GM19372 (cell line): ENCODE data around the gene NRN1.

ENCODE experiments used
- ATAC-seq: cut with Tn5 transposase; IDR thresholded peaks from one replicate; pipeline ENCODE4 v1.9.1; 2021; ENCODE audit warnings: mild to moderate bottlenecking, low read depth, moderate library complexity; ENCODE audit not compliant: unreplicated experiment

The NRN1 gene

DNA sequence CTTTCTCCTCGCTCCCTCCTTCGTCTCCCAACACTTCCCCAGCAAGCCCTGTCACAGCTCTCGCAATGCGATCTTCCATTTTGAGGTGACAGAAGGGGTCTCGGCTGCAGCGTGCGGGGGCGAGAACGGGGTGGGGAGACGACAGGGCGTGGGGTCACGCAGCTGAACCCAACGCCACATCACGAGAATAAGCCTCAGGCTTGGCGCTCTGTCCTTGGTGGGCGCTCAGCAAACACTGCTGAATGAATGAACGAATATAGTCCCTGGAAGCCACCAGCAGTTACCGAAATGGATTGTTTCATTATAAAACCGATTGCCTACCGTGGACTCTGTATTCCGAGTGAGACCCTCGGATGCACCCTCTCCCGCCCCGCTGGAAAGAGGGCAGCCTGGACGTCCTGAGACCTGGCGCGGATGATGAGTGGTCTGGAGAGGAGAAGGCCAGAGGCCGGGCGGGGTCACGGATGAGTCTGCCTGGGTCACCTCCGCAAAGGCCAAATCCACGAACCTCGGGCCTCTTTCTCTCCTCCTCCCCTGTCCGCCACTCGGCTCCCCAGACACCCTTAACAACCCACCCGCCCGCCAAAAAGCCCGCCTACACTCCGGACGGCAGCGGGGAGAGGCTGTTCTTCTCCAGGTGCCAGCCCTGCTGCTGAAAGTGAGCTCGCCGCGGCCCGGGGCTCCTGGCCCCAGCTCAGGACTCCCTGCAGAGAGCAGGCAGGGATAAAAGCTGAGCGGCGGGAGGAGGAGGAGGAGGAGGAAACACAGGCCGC is 3.7 kb downstream of the NRN1 start:
- ATAC-seq: no peak

DNA sequence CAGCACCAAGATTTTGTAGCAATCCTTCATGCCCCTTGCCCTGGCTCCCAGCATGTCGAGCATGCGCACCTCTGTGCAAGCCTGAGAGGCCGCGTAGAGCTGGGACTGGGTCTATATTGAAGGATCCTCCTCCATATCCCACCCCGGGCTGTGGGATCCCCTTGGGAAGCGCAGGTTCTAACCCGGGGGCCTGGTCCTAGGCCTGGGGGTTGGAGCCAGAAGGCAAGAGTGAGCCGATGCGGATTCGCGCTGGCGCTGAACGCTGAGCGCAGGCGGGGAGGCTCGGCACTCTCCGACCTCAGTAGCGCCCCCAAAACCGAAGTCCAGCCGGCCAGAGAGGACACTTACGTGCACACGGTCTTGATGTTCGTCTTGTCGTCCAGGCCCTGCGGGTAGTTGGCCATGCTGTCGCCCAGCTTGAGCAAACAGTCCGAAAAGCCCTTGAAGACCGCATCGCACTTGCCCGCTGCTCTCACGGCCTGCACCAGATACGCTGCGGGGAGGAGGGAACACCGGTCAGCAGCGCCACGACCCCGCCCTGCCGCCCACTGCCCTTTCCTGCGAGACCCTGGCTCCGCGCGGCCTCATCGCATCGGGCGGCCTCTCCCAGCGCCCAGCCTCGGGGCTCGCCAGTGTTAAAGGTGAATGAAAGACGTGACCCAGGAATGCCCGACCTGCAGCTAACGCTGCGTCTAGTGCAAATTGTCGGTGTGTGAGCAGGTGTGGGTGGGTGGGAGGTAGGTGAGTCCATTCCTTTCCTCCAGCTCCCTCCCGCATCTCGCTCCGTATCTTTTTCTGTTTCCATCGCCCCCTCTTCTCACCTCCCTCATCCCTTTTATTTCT is 4.5 kb downstream of the NRN1 start:
- ATAC-seq: no peak

DNA sequence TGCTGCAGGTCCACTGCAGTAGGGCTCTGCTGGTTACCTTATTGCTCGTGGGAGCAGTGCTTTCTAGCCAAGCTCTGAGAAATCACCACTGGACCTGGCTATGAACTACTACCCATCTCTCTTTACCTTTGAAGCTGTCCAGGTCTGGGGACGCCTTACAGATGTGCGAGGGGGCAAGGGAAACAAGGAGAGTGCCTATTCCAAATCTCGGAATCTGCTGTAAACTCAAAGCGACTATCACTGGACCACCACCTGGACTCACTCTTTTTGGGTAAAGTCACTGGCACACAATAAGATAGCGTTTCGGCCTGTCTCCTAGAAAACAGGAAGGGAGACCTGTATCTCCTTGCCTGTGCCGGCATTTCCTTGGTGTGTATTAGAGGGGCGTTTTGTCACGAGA is 5.3 kb downstream of the NRN1 start:
- no peak for ATAC-seq

DNA sequence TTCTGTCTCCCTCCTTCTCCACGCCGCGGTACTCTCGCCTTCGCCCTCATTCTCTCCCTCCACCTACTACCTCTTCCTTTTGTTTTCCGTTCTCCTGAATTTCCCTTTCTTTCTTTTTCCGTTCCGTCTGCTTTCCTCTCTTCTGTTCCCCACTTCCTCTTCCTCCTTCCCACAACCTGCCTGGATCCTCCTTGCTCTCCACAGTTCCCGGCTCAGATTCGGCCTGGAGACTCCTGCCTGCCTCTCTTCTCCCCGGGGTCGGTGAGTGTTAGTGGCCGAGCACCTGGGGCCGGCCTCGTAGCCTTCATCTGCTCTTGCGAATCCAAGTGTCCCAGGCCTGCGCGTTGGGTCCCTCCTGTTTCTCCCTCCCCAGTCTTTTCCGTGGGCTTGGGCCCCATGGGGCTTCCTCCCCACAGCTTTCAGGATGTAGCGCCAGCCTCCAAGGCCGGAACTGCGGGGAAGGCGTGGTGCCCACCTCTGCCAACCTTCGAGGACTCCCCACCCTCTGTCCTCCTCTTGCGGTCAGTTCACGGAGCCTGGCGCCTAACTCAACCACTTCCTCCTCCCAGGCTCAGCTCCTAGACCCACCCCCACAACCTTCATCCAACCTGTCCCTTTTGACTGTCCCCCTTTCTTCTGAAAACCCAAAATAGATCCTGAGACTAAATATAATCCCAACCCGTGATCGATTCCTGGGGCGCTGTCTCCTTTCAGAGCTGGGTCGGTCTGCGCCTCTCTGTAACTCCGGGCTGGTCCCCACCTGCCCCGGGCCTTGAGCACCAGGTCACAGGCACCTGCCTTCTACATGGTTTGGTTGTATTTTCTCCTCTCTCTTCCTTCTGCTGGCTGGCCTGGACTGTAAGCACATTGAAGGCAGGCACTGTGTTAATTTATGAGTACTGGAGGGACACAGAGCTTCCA is 6.8 kb downstream of the NRN1 start:
- ATAC-seq: no peak

DNA sequence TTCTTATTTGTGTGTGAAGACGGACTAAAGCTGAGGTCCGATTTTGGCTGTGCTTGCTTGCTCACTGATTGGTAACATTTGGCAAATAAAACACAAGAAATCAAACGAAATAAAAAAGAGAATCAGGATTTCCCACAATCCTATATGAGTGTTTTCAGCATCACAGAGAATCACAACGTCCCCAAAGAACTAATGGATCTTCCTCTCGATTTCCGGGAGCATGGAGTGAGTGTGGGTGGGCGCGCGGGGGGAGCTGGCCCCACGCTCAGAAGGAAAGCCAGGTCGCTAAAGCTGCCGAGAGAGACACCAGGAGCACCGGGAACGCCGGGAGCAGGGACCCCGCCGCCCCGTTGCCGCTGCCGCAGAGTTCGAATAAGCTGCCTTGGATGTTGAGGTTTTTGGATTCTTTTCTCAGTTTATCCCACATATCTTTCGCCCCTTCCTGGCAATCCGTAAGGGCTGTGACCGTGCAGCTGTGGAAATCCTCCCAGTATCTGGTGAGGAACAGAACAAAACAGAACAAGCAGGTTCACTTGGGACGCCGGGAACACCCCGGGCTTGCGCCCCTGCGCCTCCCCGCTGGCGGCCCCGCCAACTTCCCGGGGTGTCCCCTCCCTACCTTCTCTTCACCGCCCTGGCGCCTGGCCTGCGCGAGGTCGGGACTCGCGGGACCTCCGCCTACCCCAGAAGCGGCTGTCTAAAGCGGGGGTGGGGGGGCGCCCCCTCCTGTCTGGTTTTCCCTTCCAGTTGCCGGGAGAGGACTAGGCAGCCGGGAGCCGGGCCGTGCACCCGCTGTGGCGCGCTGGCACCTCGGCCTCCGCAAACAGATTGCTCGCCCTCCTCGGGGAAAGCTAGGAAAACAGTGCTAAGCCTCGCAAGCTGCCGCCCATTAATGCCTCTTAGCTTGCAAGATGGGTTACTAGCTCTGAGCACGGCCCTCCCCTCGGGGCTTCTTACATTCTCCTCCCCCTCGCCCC is 7.7 kb downstream of the NRN1 start:
- no peak for ATAC-seq

DNA sequence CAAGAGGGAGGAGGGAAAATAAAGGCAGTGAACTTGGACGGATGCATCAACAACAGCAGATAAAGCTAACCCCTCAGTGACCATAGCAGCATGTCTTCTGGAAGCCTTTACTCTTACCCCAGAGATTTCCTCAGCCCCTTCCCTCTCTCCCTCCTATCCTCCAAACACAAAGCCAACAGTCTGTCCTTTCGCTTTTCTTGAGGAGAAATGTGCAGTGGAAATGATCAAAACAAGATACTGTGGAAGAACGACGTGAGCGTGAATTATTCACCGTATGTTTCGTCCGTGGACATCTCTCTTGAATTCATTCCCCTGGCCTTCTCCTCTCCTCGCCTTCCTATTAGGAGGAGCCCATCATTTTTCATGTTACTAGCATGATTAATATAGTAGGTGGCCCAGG is 8.5 kb downstream of the NRN1 start:
- ATAC-seq: no peak

DNA sequence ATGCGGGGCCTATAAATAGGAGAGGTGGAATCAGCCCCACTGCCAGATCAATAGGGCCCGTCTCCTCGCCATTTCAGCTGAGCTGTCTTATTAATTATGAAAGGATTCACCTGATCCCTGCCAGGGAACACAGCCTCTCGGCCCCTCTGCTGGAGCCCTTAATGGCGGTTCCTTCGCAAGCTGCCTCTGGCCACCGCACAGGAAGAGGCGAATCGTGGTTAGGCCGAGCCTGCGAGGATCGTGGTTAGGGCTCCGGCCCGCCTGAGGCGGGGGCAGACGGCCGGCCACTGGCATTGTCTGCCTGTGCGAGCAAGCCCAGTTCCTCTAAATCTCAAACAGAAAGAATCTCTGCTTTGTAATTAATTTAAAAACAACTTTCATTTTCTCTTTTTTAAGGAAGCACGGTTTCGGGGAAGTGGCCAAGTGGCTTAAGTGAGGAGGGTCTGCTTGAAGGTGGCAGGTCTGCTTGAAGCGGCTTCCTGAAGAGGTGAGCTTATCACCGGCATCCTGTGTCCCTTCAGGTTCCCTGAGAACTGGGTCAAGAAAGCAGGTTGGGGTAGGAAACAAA is 9.2 kb downstream of the NRN1 start:
- no peak for ATAC-seq

DNA sequence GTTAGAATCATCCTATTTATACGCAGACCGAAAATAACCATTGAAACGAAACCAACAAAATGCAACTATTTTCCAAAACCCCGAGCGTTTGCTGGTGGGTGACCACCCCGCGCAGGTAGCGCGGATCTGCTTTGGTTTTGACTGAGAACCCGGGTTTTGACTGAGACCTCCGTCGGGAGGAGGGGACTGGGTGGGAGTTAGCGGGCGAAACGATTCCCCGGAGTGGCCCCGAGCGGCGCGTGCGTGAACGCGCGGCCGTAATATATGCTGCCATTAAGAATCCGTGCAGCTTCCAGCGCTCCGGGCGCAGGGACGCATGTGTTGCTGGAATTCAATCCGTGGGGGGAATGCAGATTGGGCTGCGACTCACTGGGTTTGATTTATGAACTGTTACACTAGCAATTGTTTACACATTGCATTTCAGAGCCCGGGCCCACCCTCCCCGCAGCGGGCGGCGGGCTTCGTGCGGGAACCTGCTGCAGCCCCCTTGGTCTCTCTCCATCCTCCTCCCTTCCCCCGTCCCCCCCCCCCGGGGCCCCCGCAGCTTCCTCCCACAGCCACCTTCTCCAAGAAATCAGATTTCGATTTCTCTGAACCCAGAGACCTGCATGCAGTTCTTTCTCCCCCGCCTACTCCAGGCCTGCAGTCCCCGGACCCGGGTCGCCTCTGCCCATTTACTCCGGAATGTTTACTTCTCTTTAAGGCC is 9.9 kb downstream of the NRN1 start:
- no peak for ATAC-seq

DNA sequence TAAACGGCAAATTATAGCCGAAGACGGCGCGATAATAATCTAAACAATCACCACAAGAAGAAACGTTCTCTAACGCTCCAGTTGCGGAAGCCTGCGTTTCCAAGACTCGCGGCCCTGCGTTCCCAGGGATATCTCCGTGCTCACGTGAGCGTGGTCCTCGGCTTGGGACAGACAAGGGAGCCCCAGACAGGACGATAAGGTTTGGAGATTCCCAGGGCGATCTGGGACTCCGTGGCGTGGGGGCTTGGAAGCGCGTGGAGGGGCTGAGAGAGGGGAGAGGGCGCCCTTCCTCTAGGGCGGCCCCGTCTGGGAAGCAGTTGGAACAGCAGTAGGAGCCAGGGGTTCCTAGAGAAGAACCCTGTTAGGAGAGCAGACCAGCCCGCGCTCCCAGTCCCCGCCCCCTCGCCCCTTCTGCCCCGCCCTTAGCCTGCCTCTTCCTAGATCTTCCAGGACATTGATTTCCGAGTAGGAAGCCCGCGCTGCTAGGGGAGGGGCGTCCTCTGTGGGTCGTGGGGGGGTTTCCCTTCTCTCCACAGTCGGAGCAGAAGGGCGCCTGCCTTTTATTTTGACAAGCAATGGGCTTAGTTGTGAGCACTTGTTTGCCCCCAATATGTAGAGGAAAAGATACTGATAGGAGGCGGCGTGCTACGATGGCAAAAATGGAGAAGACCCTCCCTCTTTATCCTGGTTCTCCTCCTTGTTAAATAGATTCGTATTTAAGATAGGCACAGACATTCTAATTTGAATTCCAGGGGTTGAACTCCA is 10.6 kb downstream of the NRN1 start:
- no peak for ATAC-seq

DNA sequence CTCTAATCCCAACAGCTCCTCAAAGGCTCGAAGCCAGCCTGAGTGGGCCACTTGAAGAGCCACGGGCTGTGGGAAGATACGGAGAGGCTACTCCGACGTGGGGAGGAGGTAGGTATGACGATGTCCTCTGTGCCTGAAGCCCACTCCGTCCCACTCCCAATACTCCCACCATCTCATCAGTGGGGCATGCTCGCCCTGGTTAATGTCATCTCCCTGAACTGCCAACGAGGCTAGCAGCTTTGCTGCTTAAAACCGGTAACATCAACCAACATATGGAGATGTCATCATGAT is 11.1 kb downstream of the NRN1 start:
- ATAC-seq: no peak

DNA sequence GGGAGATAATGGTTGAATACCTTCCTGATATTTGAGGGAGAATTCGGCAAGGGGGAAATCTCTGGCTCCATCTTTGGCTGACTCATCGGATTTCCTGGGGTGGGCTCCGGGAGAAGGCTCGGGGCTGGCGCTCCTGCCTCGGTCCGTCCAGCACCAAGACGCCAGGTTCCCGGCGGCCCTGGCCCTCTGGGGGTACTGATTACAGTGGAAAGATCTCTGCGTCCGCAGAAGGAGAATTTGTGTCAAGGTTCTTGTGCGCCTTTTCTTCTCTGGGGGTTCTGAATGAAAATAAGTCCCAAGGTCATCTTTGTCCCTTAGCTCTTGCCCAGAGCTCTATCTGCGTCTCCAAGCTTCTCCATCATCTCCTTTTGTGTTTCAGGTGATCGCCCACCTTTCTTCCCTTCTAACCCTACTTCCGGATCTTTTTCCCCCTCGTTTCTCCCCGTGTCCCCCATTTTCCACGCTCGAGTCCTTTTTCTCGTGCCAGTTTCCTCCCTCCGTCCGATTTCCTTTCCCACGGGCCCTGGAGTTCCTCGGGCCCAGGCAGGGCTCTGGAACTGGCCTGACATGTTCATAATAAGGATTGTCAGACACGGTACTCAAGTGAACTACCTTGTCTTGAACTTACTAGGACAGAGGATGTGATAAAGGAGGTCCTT is 11.6 kb downstream of the NRN1 start:
- no peak for ATAC-seq

DNA sequence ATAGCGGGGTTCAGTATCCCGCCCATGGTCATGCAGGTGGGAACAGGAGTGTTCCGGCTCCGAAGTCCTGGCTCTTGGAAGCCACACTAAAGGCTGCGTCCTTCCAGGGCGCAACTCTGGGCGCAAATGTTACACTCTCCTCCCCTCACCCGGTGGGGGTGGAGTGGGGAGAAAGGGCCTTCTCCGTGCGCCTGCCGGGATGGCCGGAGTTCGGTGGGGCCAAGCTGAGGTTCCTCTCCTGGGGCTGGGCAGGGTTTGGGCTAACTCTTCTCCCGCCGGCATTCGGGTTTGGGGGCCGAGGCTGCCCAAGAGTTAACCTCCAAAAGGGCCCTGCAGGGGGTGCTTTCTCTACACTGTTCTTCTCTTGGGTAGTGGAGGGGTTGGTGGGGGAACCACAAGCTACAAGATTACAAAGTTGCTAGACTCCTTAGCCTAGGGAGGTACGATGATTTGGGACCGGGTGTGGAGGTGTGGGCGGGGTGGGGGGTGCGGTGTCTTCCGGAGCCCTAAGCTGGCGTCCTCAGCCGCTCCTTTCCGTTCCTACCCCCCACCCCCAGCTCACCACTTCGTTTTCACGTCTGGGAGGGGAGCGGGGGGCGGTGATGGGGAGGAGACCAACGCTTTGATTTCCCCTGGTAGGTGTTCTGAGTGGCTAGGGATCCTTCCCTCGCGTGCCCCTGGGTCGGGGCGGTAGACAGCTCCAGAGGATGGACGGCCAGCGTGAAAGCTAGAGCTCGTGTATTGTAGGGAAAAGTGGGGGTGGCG is 12.3 kb downstream of the NRN1 start:
- ATAC-seq: no peak

DNA sequence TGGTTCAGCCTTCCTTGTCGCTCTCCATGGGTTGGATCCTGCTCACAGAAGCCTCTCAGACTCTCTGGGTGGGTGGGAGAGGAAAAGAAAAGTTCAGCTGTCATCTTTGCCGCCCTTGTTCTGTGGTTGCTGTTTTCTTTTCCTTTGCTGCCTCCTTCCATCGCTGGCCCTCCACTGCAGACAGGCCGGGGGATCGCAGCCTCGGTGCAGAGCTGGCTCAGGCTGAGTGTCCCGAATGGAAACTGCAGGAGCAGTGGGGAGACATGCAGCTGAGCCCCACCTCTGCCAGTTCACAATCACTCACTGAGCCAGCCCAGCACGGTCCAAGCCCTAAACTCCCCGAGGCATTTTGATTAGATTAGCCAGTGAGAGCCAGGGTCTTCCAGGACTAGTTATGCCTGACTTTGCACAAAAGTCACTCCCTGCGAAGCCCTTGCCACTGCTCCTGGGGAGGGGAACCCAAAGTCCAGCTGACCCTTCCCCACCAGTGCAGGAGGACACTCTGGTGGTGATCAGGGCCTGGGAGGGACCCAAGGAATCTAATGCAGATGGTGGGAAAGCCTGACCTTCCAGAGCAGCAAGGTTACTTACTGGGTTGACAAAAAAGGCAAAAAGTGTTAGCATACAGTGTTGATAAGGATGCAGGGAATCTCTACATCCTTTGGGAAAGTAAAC is 14.0 kb downstream of the NRN1 start:
- ATAC-seq: no peak

DNA sequence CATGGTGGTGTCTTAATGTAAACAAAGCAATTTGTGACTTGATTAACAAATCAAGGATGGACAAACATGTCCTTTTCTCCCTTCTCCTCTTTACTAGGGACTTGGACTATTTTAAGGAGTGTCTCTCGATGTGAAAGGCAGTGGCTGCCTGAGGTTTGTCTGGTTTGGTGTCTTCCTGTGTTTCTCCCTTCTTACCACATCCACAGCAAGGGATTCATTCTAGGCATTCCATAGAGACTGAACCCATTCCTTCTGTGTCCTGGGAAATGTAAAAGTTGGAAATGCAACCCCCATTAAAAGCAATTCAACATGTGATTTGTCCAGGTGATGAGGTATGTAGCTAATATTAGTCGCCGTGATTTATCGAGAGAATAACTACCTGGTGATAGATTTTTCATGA is 15.9 kb downstream of the NRN1 start:
- no peak for ATAC-seq

DNA sequence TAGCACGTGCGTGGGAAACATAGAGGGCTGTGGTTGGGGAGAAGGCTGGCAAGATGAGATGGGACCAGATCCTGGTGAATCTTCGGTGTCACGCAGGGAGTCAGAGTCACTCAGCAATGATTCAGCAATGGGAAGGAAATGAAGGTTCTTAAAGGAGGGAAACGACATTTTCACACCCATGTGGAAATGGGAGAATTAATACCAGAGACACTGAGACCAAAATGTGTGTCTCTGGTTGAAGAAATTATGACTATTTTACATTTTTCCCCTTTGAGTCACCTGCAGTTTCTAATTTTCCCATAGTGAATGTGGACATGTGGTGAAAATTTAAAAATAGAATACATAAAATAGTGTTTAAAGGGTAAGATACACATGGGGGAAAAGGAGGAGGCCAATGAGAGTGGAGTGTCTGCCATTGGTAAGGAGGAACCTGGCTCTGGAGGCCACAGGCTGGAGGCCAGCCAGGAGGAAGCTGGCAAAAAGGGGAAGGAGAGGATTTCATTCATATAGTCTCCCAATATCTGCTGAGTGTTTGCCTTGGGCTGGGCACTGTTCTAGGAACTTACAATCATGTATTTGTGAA is 17.5 kb downstream of the NRN1 start:
- no peak for ATAC-seq

DNA sequence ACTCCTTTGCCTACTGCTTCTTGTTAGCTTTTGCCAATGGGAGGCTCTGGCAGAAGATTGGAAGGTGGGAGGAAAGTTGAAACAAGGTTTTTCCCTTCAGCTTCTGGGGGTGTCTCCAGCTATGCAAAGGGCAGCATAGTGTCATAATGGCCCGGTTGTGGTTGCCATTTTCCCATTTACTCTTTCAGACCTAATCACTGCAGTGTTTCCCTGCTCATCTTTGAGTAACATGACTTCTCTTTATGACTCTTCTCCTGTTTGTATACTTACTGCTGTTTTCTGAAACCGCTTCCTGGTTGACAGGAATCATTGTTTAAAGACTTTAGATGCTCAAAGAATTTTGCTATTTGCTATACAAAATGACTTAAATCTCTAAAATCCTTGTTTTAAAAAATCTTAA is 19.9 kb downstream of the NRN1 start:
- ATAC-seq: no peak
